Globus pallidus (tissue), 1 donor: ENCODE measurements around the gene H1-8.
"Not testable (repeated sequence)": the region's sequence is repeated elsewhere in the genome, so short reads cannot be mapped to it uniquely, and the experiment has no call there.

Experiments
- DNase-seq: peaks from one replicate; pipeline ENCODE4 v3.0.0-alpha.2; 2015; ENCODE audit warnings: low spot score

The H1-8 gene

DNA sequence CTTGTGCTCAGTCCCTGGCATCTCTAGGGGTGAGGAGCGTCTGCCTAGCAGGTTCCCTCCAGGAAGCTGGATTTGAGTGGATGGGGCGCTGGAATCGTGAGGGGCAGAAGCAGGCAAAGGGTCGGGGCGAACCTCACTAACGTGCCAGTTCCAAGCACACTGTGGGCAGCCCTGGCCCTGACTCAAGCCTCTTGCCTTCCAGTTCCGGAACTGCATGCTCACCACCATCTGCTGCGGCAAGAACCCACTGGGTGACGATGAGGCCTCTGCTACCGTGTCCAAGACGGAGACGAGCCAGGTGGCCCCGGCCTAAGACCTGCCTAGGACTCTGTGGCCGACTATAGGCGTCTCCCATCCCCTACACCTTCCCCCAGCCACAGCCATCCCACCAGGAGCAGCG lies 9.6 kb upstream of the H1-8 start:
- no peak for DNase-seq

DNA sequence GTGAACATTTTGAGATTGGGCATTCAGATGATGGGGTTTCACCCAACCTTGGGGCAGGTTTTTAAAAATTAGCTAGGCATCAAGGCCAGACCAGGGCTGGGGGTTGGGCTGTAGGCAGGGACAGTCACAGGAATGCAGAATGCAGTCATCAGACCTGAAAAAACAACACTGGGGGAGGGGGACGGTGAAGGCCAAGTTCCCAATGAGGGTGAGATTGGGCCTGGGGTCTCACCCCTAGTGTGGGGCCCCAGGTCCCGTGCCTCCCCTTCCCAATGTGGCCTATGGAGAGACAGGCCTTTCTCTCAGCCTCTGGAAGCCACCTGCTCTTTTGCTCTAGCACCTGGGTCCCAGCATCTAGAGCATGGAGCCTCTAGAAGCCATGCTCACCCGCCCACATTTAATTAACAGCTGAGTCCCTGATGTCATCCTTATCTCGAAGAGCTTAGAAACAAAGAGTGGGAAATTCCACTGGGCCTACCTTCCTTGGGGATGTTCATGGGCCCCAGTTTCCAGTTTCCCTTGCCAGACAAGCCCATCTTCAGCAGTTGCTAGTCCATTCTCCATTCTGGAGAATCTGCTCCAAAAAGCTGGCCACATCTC lies 8.4 kb upstream of the H1-8 start:
- no peak for DNase-seq

DNA sequence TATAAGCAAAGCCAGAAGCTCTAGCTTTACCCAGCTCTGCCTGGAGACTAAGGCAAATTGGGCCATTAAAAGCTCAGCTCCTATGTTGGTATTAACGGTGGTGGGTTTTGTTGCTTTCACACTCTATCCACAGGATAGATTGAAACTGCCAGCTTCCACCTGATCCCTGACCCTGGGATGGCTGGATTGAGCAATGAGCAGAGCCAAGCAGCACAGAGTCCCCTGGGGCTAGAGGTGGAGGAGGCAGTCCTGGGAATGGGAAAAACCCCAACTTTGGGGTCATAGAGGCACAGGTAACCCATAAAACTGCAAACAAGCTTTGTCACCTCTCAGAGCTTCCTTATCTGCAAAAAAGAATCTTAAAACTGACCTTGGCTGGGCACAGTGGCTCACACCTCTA lies 7.9 kb upstream of the H1-8 start:
- no peak for DNase-seq

- DNase-seq = no peak
These were observed 6.7 kb upstream of the H1-8 start for GRCh38 chr3:129536374-129536667.

GRCh38 chr3:129536804-129537203 lies 6.2 kb upstream of the H1-8 start:
- DNase-seq = no peak

DNA sequence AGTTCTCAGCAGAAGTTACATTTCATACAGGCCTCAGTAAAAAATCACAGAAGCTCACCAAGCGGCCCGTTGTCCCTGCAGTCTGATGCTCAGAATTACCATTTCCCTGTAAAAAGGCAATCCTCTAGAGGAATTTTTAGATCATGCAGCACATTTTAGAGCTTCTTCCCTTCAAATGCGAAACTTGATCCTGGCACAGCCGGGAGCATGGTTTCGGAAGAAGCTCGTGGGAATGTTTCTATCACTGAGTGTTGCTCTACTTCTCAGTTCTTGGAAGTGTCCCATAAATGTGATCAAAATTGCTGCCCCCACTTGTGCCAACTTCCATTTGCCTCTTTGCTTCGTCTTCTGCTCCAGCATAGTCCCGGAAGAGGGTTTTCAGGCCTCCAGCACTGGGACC lies 3.8 kb upstream of the H1-8 start:
- no peak for DNase-seq

DNA sequence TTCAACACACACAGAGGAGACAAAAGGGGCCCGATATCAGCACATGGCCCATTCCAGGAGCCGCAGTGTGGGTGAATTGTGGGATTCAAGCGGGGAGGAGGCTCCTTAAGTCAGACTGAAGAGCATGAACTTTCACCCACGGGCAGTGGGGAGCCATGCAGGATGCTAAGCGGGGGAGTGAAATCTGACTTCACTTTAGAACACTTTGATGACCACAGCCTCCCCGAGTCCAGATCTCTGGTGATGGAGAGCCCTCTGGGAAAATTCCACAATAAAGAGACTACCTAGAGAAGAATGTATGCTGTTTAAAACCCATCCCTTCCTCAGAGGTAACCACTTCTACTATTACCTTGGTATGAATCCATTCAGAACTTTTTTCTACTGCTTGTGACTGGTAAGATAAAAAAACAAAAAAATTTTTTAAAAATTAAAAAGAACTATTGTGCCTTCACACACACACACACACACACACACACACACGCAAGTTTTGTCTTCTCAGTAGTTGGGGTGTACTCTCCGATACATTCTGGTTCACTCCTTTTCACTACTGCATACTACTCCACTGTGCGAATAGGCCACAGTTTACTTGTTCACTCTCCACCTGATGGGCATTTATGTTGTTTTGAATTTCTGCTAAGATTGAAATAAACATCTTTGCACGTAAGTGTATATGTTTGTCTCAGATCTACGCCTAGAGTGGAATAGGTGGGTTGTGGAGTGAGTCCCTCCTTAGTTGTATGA lies 2.0 kb upstream of the H1-8 start:
- DNase-seq = no peak

- no peak for DNase-seq
These were observed 228 bp upstream of the H1-8 start for GRCh38 chr3:129542747-129543146.

DNA sequence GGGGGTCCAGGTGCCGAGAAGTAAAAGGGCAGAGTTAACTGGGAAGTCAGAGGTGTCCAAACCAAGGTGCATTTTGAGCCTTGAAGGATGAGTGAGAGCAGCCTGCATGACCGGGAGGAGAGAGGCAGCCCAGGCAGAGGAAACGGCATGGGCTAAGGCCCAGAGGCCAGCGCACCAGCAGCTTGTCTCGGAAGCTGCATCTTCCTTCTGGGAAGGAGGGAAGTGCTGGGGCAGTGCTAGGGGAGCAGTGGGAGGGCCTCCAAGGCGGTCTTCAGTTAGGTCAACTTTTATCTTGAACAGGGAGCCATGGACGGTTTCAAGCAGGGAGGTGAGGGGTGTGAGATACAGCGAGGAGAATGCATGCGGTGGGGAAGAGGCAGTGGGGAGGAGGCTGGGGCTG lies 1.0 kb downstream of the H1-8 start:
- no peak for DNase-seq

DNA sequence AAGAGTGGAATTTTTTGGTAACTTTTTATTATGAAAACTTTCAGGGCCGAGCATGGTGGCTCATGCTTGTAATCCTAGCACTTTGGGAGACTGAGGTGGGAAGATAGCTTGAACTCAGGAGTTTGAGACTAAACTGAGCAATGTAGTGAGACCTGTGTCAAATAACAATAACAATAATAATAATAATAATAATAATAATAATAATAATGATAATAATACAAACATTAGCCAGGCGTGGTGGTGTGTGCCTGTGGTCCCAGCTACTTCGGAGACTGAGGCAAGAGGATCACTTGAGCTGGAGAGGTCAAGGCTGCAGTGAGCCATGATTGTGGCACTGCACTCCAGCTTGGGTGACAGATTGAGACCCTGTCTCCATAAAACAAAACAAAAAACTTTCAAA lies 3.0 kb downstream of the H1-8 start:
- not testable (repeated sequence) for DNase-seq

DNA sequence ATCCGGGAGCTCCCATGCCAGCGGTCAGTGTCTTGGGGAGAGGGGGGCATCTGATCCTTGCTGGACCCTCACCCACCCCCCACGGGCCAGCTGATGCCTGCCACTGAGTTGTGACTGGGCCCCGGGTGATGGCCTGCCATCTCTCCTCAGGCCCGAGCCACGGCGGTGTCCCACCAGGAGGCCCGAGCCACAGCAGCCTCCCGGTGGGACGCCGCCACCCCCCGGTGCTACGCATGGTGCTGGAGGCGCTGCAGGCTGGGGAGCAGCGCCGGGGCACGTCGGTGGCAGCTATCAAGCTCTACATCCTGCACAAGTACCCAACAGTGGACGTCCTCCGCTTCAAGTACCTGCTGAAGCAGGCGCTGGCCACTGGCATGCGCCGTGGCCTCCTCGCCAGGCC lies 4.3 kb downstream of the H1-8 start:
- DNase-seq = no peak

DNA sequence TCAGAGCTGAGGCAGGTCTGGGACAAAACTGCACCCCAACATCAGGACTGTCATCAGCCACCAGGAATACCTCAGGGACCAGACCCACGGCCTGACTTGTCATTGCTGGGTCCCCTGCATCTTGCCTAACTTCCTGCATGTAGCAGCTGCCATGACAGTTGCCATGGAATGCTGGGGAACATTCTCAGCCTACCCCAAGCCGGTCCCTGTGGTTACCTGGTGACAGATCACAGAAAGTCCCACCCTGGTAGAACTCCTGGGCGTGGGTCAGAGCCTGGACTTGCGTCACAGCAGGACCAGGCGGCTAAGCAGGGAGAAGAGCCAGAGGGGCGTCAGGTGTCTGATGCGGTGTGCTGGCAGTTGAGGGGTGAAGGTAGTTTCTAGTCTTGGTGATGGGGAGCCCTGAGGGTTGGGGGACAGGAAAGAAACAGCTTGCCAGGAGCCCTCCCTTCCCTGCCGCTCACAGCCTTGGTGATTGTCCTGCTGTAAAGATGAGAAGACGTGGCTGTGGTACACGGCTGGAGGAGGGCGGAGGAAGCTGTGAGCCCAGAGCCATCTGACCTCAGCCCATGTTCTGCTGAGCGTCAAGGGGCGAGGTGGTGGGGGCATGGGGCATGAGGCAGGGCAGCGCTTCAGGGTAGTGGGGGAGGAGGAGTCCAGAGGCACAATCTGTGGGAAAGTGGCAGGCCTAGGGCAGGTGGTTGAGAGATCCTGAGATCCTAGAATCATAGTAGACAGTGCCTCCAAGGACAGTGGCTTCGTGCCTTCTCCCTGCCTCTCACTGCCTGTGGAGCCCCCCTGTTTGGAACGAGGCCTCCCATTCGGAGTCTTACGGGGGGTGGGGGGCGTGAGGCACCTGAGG lies 5.4 kb downstream of the H1-8 start:
- DNase-seq = no peak

DNA sequence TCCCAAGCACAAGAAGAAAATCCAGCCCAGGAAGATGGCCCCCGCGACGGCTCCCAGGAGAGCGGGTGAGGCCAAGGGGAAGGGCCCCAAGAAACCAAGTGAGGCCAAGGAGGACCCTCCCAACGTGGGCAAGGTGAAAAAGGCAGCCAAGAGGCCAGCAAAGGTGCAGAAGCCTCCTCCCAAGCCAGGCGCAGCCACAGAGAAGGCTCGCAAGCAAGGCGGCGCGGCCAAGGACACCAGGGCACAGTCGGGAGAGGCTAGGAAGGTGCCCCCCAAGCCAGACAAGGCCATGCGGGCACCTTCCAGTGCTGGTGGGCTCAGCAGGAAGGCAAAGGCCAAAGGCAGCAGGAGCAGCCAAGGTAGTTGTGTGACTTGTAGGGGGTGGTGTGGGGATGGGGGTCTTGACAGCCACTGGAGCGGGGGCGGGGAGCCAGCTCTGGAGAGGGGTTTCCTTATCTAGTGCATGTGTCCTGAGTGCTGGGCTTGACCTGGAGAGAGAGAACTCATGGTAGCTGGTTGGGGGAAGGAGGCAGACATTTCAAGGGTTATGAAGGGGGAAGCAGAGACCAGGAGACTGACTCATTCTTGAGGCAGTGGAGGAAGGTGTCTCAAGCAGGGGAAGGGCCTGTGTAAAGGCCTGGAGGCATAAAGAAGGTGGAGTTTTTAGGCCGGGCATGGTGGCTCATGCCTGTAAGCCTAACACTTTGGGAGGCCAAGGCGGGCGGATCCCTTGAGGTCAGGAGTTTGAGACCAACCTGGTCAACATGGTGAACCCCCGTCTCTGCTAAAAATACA lies 6.2 kb downstream of the H1-8 start:
- no peak for DNase-seq

DNA sequence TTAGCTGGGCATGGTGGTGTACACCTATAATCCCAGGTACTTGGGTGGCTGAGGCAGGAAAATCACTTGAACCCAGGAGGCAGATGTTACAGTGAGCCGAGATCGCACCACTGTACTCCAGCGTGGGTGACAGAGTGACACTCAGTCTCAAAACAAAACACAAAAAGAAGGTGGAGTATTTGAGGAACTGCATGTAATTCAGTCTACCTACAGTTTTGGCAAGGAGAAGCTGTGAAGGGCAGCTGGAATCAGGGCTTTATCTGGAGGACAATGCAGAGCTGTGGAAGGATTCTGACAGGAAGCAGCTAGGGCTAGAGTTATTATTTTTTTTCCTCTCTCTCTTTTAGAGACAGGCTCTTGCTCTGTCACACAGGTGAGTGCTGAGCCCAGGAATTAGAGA lies 6.8 kb downstream of the H1-8 start:
- no peak for DNase-seq

DNA sequence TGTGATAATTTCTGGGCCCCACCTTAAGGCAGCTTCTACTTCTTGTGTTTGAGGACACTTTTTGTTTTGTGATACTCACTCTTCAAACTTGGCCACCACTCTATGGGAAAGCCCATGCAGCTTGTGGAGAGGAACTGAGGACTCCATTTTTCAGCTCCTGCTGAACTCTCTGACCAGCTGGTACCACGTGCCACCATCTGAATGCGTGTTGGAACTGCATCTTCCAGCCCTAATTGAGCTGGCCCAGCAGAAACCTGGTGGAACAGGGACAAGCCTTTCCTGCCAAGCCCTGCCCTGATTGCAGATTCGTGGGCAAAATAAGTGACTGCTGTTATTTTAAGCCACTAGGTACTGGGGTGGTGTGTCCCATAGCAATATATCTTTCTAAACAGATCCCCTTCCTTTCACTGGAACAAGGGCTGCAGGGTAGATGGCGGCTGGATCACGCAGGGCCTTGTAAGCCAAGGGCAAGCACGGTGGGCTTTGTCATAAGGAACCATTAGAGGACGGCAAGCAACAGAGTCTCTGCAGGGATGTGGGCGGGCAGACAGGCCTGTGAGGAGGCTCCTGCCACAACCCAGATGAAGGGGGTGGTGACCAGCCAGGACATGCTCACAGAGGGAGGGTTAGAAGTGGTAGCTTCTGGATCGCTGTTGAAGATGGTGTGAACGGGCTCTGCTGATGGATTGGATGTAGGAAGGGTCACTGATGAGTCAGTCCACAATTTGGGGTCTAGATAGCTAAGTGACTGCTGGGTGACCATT lies 9.5 kb downstream of the H1-8 start:
- DNase-seq = no peak

GRCh38 chr3:129553171-129553570 lies 10.2 kb downstream of the H1-8 start:
- DNase-seq = no peak

- DNase-seq = no peak
These were observed 10.7 kb downstream of the H1-8 start for GRCh38 chr3:129553719-129554118.

DNA sequence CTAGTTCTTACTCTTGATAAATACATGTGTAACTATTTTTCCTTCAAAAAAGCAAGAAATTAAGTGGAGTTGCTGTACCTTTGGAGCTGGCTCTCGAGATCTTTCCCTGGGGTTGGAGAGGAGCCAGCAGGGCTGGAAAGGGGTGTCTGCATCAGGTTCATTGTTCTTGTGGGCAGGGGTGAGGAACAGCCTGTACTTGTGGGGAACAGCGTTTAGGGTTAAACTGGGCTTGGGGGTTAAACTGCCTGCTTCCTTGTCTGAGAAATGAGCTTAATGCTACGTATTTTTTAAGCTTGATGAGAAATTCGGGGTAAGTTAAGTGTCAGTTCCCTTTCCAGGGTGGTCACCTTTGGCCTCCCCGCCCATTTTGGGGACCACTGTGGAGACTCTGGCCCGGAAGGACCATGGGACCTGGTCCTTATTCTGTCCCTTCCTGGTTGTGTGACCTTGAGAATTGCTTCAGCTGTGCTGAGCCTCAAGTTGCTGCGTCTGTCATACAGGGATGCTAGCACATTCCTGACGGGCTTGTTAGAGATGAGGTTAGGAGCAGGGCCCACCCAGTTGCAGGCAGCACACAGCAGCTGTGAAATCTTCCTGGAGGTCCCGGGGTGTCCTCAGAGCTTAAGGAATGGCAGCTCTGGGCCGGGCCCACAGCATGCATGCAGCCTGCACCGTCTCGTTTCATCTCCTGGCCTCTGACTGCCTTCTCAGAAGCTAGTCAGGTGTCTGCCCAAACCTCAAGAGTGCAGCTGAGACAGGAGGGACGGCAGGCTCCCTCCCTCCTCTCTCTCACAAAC lies 11.6 kb downstream of the H1-8 start:
- no peak for DNase-seq

DNA sequence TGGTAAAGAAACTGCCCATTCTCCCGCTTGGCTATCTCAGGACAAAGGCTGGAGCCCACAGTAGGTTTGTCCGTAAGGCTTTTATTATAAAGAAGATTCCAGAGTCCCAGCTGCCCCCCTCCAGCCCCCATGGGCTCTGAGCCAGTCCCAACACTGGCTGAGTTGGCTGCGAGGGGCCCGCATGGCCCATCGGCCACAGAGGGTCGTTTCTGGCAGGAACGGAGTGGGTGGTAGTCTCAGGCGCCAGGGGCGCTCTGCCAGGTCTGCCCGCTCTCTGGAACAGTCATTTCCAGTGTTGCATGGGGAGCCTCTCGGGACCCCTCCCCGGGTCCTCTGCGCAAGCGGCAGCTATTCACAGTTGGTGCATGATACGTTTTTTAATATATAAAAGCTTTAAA lies 12.2 kb downstream of the H1-8 start:
- DNase-seq = no peak

GRCh38 chr3:129555616-129556357 lies 12.8 kb downstream of the H1-8 start:
- no peak for DNase-seq
